Neural cell (in vitro differentiated cells): ENCODE data around the gene OSBP2. TPM values are rescaled to one million over a fixed set of nuclear protein-coding genes. Genes with fewer than 3 reads are reported as not detected.

Experiments
- H2AFZ ChIP-seq: fragments of 200-600, 300-800 bp; sonication (generic), shearing (Covaris generic); 2 replicates; pipeline ENCODE4 v1.6.0; 2014; ENCODE audit warnings: low read depth, mild to moderate bottlenecking, antibody characterized with exemption, low read length, moderate library complexity
- H3F3A ChIP-seq: fragments of 200-600 bp; shearing (Covaris generic); 2 replicates; pipeline ENCODE4 v1.6.1; 2016; ENCODE audit warnings: mild to moderate bottlenecking, moderate library complexity, mixed read lengths, antibody characterized with exemption, low read length; ENCODE audit not compliant: insufficient read depth, poor library complexity, severe bottlenecking
- H3K27ac ChIP-seq: fragments of 200-600, 300-800 bp; sonication (generic), shearing (Covaris generic); 2 replicates; pipeline ENCODE4 v1.5.1; 2014; ENCODE audit warnings: mild to moderate bottlenecking, low read length, moderate library complexity
- H3K27me3 ChIP-seq: fragments of 300-800, 200-600 bp; sonication (generic), shearing (Covaris generic); 2 replicates; pipeline ENCODE4 v1.6.0; 2014; ENCODE audit warnings: mild to moderate bottlenecking, low read depth, low read length, moderate library complexity; ENCODE audit not compliant: insufficient read depth
- H3K36me3 ChIP-seq: fragments of 300-800, 200-600 bp; sonication (generic), shearing (Covaris generic); 2 replicates; pipeline ENCODE4 v1.5.1; 2014; ENCODE audit warnings: mild to moderate bottlenecking, antibody characterized with exemption, low read length, moderate library complexity; ENCODE audit not compliant: insufficient read depth
- H3K4me2 ChIP-seq: fragments of 300-800, 200-600 bp; sonication (generic), shearing (Covaris generic); 2 replicates; pipeline ENCODE4 v1.6.0; 2014; ENCODE audit warnings: mild to moderate bottlenecking, low read length
- H3K4me3 ChIP-seq: fragments of 300-800, 200-600 bp; sonication (generic), shearing (Covaris generic); 2 replicates; pipeline ENCODE4 v1.5.1; 2014; ENCODE audit warnings: mild to moderate bottlenecking, low read length, moderate library complexity
- H3K79me2 ChIP-seq: fragments of 200-600 bp; shearing (Covaris generic); replicated peaks from 2 replicates; pipeline ENCODE4 v1.6.0; 2014; ENCODE audit warnings: mild to moderate bottlenecking, low read length, moderate library complexity; ENCODE audit not compliant: insufficient read depth
- H3K9ac ChIP-seq: fragments of 300-800, 200-600 bp; sonication (generic), shearing (Covaris generic); 2 replicates; pipeline ENCODE4 v1.6.1; 2016; ENCODE audit warnings: mild to moderate bottlenecking, low read length, mixed read lengths
- H3K9me2 ChIP-seq: fragments of 200-600 bp; shearing (Covaris generic); 2 replicates; pipeline ENCODE4 v1.6.1; 2016; ENCODE audit warnings: mild to moderate bottlenecking, low read length, mixed read lengths; ENCODE audit not compliant: insufficient read depth
- H3K9me3 ChIP-seq: fragments of 200-600, 300-800 bp; sonication (generic), shearing (Covaris generic); 2 replicates; pipeline ENCODE4 v1.6.1; 2016; ENCODE audit warnings: mild to moderate bottlenecking, mixed run types, low read length, moderate library complexity, mixed read lengths
- H4K20me1 ChIP-seq: fragments of 200-600 bp; shearing (Covaris generic); 2 replicates; pipeline ENCODE4 v1.6.1; 2016; ENCODE audit warnings: mild to moderate bottlenecking, mixed run types; ENCODE audit not compliant: insufficient read depth
- EP300 ChIP-seq: fragments of 450-650 bp; conservative IDR thresholded peaks from 2 replicates; pipeline ENCODE4 v1.6.1; 2014; ENCODE audit warnings: antibody characterized with exemption, mild to moderate bottlenecking, moderate library complexity; ENCODE audit not compliant: poor library complexity, severe bottlenecking
- EZH2 ChIP-seq: fragments of 200-600, 300-800 bp; shearing (Covaris generic), sonication (generic); IDR thresholded peaks from 2 replicates; pipeline ENCODE4 v1.6.1; 2014; ENCODE audit warnings: antibody characterized with exemption, low read length, borderline replicate concordance, mild to moderate bottlenecking; ENCODE audit not compliant: insufficient read depth, poor library complexity, severe bottlenecking
- MXI1 ChIP-seq: fragments of 450-650 bp; conservative IDR thresholded peaks from 2 replicates; pipeline ENCODE4 v1.6.1; 2014; ENCODE audit warnings: antibody characterized with exemption, mild to moderate bottlenecking; ENCODE audit not compliant: poor library complexity, severe bottlenecking
- POLR2AphosphoS5 ChIP-seq: IDR thresholded peaks from 2 replicates; pipeline ENCODE4 v1.6.1; 2012
- RAD21 ChIP-seq: fragments of 450-650 bp; conservative IDR thresholded peaks from 2 replicates; pipeline ENCODE4 v1.6.1; 2014; ENCODE audit warnings: antibody characterized with exemption, mild to moderate bottlenecking, moderate library complexity
- SMC3 ChIP-seq: fragments of 450-650 bp; conservative IDR thresholded peaks from 2 replicates; pipeline ENCODE4 v1.6.1; 2014; ENCODE audit warnings: antibody characterized with exemption, mild to moderate bottlenecking, moderate library complexity; ENCODE audit not compliant: poor library complexity
- TAF1 ChIP-seq: IDR thresholded peaks from 2 replicates; pipeline ENCODE4 v1.6.1; 2012; ENCODE audit warnings: low read depth
- polyA plus RNA-seq: library from polyadenylated mRNA; depleted of rRNA; stranded (reverse); fragments of >200 nt; gene quantifications from 2 replicates; pipeline ENCODE4 v1.2.3, GENCODE V29; 2014
- TF ChIP-seq, protein P1 (sequence below): IDR thresholded peaks from 2 replicates; pipeline ENCODE4 v1.6.1; 2012; ENCODE audit warnings: borderline replicate concordance

OSBP2 gene
- polyA plus RNA-seq, 1 donor from 2014 or later, result 8.7 TPM

DNA sequence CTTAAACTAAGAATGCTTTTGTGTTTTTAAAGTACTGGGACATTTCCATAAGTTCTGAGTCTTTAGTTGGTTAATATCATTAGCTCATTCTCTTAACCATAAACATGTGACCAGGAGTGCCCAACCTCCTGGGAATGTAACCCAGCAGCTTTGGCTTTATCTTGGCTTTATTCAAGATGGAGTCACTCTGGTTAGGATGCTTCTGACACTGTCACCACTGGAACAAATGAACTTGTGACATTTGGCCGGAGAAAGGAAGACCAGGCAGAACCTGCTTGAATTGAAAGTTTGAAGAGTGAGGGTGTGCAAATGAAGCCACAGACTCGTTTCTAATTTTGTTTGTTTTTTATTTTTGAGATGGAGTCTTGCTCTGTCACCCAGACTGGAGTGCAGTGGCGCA, 54.6 kb downstream of the OSBP2 start:
- no peaks in the 10 kb centered on the region for H3F3A ChIP-seq
- no peak overlapping the region for H2AFZ ChIP-seq
- no peaks in the 10 kb centered on the region for H3K9me3 ChIP-seq
- H3K9ac ChIP-seq, result no peak overlapping the region
- no peaks in the 10 kb centered on the region for H3K27me3 ChIP-seq
- H4K20me1 ChIP-seq, result no peaks in the 10 kb centered on the region
- TF ChIP-seq, protein P1, sequence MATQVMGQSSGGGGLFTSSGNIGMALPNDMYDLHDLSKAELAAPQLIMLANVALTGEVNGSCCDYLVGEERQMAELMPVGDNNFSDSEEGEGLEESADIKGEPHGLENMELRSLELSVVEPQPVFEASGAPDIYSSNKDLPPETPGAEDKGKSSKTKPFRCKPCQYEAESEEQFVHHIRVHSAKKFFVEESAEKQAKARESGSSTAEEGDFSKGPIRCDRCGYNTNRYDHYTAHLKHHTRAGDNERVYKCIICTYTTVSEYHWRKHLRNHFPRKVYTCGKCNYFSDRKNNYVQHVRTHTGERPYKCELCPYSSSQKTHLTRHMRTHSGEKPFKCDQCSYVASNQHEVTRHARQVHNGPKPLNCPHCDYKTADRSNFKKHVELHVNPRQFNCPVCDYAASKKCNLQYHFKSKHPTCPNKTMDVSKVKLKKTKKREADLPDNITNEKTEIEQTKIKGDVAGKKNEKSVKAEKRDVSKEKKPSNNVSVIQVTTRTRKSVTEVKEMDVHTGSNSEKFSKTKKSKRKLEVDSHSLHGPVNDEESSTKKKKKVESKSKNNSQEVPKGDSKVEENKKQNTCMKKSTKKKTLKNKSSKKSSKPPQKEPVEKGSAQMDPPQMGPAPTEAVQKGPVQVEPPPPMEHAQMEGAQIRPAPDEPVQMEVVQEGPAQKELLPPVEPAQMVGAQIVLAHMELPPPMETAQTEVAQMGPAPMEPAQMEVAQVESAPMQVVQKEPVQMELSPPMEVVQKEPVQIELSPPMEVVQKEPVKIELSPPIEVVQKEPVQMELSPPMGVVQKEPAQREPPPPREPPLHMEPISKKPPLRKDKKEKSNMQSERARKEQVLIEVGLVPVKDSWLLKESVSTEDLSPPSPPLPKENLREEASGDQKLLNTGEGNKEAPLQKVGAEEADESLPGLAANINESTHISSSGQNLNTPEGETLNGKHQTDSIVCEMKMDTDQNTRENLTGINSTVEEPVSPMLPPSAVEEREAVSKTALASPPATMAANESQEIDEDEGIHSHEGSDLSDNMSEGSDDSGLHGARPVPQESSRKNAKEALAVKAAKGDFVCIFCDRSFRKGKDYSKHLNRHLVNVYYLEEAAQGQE, result no peak
- TF ChIP-seq POLR2AphosphoS5 (no peak), TAF1 (no peak), EP300 (no peak), EZH2 (no peak), RAD21 (no peak), SMC3 (no peak), MXI1 (no peak)
- no peak overlapping the region for H3K4me3 ChIP-seq
- no peaks in the 10 kb centered on the region for H3K9me2 ChIP-seq
- H3K27ac ChIP-seq, result no peak overlapping the region
- H3K79me2 ChIP-seq, result no peaks in the 10 kb centered on the region
- no peaks in the 10 kb centered on the region for H3K36me3 ChIP-seq
- H3K4me2 ChIP-seq, result no peak overlapping the region

DNA sequence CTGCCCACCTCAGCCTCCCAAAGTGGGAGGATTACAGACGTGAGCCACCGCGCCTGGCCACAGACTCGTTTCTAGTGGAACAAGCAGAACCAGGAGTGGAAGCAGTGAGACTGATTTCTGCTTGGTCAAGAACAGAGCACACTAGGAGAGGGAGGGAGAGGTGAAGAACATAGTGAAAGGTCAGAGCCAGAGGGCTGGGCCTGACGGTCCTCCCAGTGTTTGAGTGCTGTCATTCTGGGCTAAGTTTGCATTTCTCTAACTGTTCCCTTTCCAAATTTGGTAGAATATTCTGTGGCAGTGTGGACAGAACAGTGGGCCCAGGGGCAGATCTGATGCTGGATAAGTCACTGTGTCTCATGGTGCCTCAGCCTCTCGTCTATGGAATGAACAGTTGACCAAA, 55.2 kb downstream of the OSBP2 start:
- H3F3A ChIP-seq, result no peaks in the 10 kb centered on the region
- H3K4me2 ChIP-seq, result no peak overlapping the region
- no peak overlapping the region for H3K4me3 ChIP-seq
- no peaks in the 10 kb centered on the region for H3K79me2 ChIP-seq
- H2AFZ ChIP-seq, result no peak overlapping the region
- H3K36me3 ChIP-seq, result no peaks in the 10 kb centered on the region
- H3K27ac ChIP-seq, result no peak overlapping the region
- no peak overlapping the region for H3K9ac ChIP-seq
- H3K9me2 ChIP-seq, result no peaks in the 10 kb centered on the region
- H3K9me3 ChIP-seq, result no peaks in the 10 kb centered on the region
- H4K20me1 ChIP-seq, result no peaks in the 10 kb centered on the region
- TF ChIP-seq, protein P1, result no peak
- H3K27me3 ChIP-seq, result no peaks in the 10 kb centered on the region
